Effector CD4-positive, alpha-beta T cell (primary cell): ENCODE measurements around the gene SLIT3.
"Not testable (repeated sequence)": the region's sequence is repeated elsewhere in the genome, so short reads cannot be mapped to it uniquely, and the experiment has no call there.

ENCODE experiments used
- DNase-seq: peaks from one replicate; pipeline ENCODE4 v3.0.0-alpha.2; 2020

SLIT3 gene

DNA sequence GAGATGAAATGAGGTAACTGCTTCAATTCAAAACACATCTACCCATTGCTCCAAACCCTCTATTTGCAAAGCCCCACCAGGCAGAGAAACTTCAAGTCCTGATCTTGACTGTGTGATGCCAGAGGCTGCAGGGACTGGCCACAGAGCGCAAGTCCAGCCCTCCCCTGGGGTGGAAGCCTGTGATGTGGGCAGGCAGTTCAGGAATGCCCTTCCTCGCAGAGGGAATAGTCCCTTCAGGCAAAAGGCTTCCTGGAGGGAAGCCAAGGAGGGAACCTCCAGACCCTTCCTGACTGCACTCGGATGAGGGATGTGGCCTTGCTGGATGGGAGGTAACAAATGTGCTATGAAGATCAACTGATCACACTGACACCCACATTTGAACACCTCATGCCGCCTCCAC is 131.2 kb downstream of the SLIT3 start:
- DNase-seq, result no peak

DNA sequence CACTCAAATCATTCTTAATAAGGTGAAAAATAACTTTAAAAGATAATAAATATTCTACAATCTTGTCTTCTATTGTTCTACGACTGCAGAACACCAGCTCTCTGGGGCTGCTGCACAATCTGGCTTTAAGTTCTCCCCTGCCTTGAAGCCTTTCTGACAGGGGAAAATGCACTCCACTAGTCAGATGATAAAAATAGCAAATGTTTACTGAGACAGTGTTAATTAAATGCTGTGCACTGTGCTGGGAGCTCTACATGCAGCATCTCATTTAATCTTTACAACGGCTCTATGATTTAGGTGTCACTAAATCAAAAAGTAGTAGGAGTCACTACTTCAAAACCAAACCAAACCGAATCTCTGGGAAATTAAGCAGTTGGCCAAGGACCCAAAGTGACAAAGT is 132.7 kb downstream of the SLIT3 start:
- no peak for DNase-seq

DNA sequence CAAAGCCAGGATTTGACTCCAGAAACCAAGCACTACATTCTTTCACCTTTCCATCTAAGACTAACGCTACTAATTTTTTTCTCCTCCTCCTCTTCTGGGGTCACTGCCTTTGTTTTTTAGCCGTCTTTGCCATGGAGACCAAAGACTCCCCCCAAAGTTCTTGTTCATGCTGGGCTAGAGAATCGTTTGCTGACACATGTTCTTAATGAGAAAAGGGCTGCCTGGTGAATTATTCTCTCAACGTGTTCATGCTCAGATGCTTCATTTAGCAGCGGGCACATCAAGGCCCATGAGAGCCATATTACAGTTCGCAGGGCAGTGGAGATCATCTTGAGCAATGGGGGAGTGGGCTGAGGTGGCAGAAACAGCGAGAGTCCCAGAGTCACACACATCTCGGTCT is 134.9 kb downstream of the SLIT3 start:
- DNase-seq, result no peak

DNA sequence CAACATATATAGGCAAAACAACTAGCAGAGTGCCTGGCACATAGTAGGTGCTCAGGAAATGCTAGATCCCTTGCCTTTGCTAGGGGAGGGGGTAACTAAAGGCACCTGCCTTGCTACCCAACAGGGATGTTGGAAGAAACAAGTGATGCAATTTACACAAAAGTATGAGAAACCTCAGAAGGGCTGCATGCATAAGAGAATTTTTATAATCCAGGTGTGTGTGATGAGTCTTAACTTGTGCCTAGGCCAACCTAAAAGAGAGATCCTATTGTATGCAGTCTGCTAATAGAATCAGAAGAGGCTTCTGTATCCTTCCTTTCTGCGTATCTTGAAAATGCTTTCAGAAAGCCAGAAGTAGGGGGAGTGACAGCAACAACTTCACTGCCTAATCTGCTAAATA is 135.9 kb downstream of the SLIT3 start:
- DNase-seq, result no peak

DNA sequence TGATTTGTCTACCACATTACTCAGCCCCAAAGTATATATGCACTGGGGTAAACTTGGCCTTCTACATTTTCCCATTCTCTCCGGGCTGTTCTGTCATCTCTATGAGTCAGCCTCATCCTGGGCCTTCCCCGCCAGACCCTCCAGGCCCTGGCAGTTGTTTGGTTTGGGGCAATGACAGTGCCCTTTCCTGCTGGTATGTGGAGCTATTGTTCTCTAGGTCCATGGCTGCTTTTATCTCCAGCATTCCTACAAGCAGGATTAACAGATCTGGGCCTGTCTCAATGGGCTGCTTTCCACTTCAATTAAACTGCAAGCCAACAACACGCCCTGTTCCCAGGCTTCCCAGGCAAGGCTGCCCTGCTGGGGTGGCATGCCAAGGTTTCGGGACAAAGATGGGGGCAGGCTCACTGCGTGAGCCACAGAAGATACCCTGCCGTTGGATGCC is 136.4 kb downstream of the SLIT3 start:
- no peak for DNase-seq

DNA sequence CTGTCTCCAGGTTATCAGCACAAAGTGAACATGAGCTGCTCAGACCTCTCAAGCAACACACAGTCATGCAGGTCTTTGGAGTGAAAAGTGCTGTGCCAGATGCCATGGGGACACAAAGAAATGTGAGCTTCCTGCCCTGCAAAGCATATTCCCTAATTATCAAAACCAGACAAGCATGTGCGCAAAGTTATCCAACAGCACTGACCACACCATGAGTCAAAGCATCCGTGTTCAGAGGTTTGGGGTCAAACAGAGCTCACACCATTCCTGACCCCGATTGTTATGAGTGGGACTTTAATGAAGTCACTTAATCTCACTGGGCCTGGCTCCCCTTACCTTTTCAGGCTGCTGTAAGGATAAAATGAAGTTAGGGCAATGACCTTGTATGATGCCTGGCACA is 138.5 kb downstream of the SLIT3 start:
- no peak for DNase-seq

DNA sequence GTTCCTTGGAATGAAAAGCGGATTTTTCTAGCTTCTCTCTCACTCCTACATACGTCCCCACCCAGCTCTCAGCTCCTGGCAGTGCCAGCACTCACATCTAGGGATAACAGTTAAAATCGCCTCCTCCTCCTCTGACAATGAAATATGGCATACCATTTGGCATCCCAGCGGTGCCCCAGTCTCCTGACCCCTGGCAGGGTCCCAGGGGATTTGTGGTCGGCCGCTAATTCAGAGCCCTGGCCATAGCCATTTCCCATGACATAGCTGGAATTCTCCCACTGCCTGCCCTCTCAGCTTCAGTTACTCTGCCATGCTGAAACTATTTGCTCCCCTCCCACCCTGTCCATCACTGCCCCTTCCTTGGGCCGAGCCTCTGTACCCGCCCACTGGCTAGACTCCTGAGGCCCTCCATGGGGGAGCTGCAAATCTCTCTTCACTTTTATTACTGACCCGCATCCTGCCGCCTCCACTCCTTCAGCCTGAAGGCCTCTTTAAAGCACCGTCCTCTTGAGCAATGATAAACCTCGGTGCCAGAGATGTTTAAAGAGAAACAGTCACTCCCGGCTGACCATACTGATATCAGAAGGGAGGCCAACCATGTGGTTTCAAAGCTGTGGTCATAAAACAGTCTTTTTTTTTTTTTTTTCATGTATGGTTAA is 139.8 kb downstream of the SLIT3 start:
- DNase-seq, result no peak

DNA sequence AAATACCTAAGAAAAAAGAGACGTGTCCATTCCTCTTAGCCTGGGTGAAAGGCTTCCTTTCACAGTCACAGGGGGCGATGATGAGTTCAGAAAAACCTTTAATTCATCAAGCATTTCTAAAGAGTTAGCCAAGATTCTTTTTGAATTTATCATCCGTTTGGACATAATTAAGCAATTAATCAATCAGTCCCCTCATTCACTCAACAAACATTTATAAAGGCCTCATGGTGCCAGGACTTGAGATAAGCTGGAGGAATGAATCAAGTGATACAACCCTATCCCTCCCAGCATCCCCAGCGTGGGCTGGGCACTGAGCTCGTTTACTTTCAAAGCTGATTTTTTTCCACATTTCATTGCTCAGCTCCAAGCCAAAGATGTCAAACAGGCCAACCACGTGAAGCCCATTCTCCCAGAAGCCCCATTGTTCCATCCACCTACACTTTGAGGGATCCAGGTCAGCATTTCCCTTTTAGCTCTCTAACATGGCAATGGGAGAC is 140.5 kb downstream of the SLIT3 start:
- no peak for DNase-seq

DNA sequence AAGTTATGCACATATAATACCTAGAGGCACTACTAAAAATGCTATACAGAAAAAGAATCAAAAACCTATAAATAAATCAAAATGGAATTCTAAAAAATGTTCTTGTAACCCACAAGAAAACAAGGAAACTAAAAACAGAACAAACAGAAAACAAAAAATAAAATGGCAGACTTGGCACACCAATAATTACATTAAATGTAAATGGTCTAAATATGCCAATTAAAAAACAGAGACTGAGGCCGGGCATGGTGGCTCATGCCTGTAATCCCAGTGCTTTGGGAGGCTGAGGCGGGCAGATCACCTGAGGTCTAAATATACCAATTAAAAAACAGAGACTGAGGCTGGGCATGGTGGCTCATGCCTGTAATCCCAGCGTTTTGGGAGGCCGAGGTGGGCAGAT is 142.2 kb downstream of the SLIT3 start:
- DNase-seq, result no peak

DNA sequence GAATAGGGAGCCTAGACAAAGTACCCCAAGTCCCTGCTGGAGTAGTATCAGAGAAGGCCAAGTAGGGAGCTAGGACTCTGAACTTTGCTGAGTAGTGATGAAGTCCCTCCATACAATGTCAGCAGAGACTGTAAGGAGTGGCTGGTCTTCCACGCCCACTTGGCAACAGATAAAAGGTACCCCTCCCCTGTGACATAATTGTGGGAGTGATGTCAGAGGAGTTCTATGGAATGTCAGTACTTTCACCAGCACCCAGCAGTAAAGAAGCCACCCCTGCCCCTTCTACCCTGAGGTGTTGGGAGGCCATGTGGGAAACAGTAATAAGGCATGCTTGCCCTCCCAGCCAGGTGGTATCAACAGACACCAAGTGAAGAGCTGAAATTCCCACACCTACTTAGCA is 143.9 kb downstream of the SLIT3 start:
- no peak for DNase-seq

DNA sequence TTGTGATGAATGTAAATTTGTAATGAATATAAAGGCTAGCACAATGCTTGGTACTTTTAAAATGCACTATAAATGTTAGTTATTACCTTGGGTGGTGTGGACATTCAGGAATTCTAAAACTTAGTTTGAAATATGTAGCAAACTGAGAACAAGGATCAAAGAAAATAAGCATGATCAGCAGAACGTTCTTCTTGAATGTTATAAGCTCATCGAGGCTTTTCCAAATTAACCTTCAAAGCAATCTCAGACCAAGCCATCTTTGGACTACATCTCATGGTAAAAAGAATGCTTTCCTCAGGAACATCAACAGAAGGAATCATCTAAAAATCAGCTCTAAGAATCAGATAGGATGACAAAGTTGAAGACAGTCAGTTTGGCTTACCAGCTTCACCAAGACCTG is 146.3 kb downstream of the SLIT3 start:
- no peak for DNase-seq

DNA sequence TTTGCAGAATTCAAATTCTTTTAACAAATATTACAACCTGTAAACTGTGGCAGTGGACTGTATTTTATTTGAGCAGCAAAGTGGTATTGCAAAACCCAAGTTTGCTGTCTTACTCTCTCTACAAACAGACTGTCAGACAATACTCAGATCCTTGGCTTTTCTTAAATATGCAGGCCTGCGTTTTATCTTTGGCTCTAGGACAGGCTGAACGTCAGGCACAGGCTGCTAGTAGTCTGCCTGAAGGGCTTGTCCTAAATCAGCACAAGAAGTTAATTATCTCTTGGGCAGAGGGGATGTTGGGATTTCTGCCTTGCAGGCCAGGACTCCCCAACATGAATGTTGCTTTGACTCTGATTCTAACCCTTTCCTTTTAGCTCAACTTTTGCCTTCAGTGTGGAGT is 147.5 kb downstream of the SLIT3 start:
- no peak for DNase-seq

DNA sequence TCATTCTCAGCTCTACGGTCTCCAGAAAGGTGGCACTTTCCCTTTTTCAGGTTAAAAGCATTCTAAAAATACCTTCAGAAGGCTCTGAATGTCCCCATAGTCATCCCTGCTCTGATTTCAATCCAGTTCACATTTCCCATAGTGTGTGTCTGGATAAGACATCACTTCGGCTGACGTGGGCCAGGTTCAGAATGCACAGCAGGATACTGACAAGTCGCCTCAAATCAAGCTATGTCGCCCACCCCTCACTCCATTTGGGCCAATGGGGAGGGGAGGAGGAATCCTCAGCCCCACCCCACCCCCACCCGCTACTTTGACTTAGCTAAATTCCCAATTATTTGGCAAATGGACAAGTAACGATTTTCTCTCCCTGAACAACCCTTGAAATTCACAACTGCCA is 148.0 kb downstream of the SLIT3 start:
- no peak for DNase-seq

DNA sequence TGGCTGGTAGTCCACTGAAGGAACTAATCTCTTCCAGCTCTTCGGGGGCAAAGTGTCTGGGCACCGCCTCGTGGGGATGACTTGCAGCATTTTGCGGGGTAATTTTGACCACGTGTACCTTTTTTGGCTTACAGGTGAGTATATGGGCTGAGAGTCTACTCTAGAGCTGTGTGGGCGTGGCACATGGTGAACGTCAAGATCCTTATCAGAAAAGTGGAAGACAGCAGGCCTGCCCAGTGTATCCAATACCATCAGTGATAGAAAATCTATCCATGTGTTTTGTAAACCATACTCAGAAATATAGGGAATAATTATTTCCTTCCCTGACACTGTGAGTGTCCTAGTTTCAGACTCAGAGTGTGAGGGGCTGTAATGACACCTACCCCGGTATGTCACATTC is 148.5 kb downstream of the SLIT3 start:
- DNase-seq, result no peak

DNA sequence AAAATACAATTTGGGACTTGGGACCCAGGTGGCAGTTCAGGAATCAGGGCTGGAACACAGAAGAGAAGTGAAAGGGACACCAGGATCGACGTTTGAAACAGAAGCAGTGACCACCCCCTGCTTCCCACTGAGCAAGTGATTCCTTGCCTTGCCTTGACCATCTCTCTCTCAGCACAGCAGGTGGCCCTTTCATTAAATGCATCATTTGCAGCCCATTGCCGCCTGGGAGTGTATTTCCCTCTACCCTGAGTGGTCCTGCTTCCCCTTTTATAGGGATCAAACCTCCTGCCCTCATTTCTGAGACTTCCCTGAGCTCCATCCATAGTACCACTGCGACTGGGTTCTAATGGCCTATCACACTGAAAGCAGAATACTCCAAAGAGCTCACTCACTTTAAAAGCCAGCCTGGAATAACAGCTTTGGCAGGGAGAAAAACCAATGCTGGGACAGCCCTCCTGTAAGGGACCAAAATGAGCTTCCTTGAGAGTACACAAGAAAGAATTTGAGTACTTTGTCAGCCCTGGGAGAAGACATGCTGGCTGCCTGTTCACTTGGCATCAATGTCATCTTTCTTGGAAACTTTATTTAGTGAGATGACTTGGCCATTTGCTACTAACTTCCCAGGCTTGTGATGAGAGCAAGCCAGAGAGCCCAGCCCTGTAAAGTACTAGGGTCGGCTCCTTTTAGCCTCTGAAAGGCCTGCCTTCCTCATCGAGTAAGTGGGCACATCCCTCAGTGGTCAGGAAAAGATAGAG is 149.7 kb downstream of the SLIT3 start:
- DNase-seq, result no peak

DNA sequence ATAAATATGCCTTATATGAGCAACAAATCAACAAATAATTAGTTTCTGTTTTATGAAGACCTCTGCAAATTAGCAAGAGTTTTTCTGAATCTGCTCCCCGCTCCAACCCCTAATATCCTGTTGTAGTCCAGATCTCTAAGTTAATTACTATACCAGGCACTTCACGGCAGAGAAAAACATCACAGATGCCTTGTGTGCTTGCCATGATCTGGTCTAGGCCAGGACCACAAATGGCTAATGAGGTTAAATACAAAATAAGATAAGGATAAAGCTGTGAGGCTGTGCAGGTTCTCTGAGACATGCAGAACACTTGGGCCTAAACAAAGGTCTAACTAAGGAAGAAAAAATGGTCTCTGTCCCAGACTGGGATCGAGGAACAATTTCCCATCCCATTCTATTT is 150.8 kb downstream of the SLIT3 start:
- no peak for DNase-seq

DNA sequence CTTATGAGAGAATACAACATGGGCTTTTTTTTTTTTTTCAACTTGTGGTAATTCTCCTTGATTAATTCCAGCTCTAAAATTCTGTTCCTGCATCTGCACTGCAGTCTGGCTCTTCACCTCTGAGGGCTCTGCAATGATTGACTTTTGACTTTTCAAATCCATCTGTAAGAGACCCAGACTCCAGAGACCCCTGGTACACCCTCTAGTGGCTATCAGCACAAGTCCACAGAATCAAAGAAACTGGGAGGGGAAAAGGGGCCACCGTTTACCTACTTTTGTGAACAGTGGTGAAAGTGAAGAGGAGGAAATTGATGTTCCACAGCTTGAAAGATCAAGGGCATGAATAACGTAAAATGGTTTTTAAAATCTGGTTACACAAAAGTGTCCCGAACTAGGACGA is 151.6 kb downstream of the SLIT3 start:
- DNase-seq, result no peak

DNA sequence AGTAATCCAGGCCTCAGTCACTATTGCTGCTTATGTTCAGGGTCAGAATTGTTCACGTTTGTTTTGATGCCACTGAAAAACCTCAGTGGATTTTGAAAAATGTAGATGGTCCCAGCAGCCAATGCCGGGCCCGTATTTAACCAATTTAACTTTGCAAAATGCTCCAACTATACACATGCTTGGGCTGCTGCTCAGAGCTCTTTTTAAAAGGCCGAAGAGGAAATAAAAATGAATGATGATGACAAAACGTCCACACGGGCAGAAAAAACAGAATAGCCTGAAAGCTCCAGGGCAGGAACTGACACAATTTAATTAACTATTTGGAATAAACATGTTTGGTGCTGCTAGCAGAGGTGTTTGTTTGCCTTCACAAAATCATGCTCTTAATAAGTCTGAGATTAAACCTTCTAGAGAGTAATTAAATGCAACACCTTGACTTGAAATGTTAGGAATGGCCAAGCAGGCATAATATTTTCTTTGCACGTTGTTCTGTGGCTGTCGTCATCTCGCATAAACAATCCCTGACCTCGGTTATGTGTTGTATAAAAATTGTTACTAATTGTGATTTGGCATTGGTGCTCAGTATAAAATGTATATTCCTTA is 152.7 kb downstream of the SLIT3 start:
- DNase-seq, result no peak

DNA sequence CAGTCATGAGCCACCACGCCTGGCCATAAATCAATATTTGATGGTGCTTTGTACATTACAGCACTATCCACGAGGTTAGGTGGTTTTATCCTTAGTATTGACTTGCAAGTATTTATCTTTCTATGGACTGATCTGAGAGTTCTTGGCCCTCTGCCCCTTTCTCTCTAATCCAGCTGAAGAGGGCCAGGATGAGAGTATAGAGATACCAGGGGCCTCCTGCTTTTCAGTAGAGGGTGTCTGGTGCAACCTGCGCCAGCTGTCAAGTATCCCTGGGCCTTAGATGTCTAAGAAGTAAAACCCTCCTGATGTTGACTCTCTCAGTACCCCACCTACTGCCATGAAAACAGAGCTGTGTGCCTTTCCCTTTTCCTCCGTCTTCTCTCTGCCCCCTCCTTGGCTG is 153.4 kb downstream of the SLIT3 start:
- no peak for DNase-seq

DNA sequence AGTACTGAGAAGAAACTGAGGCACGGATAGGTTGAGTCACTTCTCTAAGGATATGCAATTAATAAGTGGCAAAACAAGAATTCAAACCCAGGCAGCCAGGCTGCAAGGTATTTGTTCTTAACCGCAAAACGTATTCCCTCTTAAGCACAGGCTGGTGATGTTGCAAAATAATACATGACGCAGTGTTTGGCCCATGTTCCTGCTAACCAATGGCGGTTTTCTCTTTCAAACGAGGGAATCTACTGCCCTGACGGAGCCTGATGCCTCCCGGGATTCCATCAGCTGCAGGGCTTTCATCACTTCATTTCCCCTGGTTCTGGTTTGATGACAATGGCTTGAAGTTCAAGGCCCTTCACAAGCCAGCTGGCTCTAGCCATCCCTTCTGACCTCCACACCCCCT is 154.8 kb downstream of the SLIT3 start:
- no peak for DNase-seq

DNA sequence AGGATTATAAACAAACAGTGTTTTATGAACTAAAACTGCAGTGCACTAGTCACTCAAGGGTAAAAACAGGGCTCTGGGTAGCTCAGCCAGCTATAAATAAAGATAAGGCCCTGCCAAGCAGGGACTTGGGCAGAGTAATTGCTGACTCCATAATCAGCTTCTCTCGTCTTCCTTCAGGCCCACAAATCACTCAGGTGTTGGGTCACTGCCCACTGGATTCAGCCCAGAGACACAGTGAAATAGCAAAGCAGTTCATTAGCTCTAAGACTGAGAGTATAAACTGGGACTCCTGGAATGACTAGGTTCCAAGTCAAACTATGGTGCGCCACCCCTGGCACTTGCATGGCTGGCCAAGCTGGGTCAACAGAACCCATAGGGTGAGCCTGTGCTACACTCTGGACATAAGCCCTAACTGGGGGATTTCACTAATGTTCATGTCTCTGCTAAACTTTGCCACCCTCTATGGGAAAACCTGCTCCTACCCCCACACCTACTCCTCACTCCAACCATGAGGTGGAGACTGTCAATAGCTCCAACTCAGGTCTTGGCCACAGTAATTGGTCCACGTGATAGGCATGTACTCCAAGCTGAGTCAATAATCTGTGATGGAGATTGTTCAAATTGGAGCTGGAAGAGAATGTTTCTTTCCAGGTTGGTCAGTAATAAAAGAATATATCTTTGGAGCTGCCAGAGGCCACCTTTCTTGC is 158.5 kb downstream of the SLIT3 start:
- no peak for DNase-seq

DNA sequence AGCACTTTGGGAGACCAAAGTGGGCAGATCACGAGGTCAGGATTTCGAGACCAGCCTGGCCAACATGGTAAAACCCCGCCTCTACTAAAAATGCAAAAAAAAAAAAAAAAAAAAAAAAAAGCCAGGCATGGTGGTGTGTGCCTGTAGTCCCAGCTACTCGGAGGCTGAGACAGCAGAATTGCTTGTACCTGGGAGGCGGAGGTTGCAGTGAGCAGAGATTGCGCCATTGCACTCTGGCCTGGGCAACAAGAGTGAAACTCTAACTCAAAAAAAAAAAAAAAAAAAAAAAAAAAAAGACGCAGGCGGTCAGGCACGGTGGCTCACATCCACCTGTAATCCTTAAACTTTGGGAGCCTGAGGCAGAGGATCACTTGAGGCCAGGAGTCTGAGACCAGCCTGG is 160.7 kb downstream of the SLIT3 start:
- DNase-seq, result not testable (repeated sequence)

DNA sequence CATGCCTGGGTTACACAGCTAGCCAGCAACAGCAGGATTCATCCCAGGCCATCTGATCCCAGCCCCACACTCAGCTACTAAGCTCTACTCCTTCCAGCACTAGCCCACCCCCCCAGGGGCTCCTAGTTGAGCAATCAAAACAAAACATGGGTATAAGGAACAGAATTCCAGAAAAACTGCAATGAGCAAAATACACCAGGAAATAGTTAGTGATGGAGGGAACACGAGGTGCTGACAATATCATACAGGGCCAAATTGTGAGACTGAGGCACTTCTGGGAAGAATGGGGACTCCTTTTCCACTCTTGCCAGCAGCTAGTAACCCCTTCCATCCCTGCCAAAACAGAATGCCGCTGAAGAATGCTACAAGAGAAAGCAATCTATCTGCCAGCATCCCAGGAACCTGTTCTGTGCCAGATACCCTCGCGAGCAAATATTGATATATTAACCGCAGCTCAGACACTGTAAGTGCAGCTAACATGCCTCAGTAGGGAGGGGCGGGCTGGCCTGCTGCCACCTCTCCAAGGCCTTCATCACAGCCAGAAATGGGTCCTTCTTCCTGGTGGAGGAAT is 161.4 kb downstream of the SLIT3 start:
- DNase-seq, result no peak
